GM12873 (cell line): ENCODE data around the gene NT5C3A.

ENCODE experiments used
- CTCF ChIP-seq: IDR thresholded peaks from 2 replicates; pipeline ENCODE4 v1.5.1; 2012; ENCODE audit warnings: low read depth, mild to moderate bottlenecking, moderate library complexity, low read length, control low read depth; ENCODE audit not compliant: insufficient read depth; ENCODE audit errors: missing control alignments

The NT5C3A gene

DNA sequence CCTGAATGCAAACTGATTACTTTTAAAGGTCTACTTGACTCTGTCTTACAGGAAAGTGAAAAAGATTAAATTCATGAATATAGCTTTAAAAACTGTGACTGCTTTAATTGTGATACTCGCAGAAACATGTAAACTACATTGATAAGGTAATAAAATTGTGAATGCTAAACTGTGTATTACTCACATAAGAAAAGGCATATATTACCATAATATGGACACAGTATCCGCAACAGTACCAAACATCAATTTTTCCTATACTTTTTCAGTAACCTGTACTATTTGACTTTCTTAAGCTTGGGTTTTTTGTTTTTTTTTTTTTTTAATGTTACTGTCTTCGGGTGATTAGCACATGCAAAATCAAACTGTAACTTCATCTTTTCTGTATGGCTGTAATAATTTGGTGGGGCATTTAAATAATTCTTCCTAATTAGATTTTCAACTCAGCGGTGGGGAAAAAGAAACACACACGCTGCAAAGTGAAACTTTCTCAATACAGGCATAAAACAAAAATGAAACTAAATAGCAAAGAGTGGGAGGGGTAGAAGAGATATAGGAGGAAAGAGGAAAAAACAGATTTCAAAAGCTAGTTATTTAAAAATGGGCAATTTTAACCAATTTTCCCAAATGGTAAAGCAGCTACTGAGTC lies 23.2 kb downstream of the NT5C3A start:
- TF ChIP-seq CTCF: no peak

DNA sequence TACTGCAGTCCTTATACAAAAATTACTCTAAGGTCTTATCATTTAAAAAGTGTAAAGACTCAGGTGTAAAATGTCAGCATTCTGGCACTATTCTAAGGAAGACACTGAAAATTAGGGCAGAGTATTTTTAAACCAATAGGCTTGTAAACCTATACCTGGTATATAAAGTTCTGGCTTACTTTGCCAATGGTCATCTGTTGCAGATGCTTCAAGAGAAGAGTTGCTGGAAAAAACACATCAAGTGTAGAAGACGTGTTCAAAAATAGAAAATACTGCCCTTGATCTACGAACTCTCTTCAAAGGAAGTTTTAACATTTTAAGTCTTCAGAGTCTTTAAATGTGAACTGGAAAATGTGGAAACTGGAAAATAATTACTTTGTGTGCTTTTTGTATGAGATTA lies 23.9 kb downstream of the NT5C3A start:
- TF ChIP-seq CTCF: no peak

GRCh38 chr7:33035776-33036175 lies 26.8 kb downstream of the NT5C3A start:
- no peak for TF ChIP-seq CTCF

GRCh38 chr7:33024189-33024757 lies 38.3 kb downstream of the NT5C3A start:
- no peak for TF ChIP-seq CTCF

DNA sequence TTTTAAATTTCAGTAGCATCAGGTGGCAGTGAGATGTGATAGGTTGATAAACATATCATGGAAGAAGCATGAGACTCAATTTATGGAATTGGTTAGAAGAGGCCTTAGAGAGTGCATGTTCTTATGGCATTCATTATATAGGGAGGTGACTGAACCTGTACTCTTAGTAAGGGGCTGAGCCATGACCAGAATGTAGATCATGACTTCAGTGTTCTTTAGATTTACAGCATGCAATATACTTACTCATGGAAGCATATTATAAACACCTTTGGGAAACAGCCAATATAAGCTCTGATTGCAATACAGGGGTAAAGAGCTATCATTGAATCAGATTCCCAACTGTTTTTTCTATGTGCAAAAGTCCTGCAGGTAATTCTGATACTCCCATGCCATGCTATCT lies 50.2 kb downstream of the NT5C3A start:
- TF ChIP-seq CTCF: no peak

DNA sequence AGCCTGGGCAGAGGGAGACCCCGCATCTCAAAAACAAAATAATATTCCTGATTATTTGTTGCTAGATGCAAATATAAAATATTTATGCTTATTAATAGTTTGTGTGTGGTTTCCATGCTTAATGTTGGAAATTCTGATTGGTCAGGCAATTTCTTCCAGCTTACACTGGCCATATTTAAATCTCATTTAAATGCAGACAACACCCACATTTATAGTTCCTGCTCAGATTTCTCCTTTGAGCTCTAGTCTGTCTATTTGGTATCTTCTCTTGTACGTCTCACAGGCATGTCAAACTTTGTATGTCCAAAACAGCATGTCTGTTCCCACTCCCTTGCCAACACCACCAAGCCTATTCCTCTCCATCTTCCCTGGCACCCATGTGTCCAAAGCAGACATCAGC lies 52.8 kb downstream of the NT5C3A start:
- no peak for TF ChIP-seq CTCF

- peak; percentile 49 for TF ChIP-seq CTCF
These were observed 98.0 kb downstream of the NT5C3A start for GRCh38 chr7:32964461-32965159.
